OCI-LY7 (cell line): ENCODE data around the gene ATG16L2. TPM values are rescaled to one million over a fixed set of nuclear protein-coding genes. Genes with fewer than 3 reads are reported as not detected.
A peak's percentile ranks its signal among the peaks of the same experiment; 100 is the strongest.

ENCODE experiments used
- BruUV-seq: library from RNA; stranded (reverse); fragments of 400-500 nt; replicated peaks from 2 replicates; lab custom pipeline; 2021; lab: Mats Ljungman, UMichigan
- CTCF ChIA-PET: fragments of 300-600 bp; sonication (Branson Sonifier 250); formaldehyde crosslinking; loops from one replicate; lab custom pipeline; 2022; ENCODE audit warnings: antibody characterized with exemption; ENCODE audit not compliant: unreplicated experiment; lab: Charles Lee
- POLR2A ChIA-PET: fragments of 300-600 bp; sonication (Branson Sonifier 250); formaldehyde crosslinking; loops from one replicate; lab custom pipeline; 2022; ENCODE audit warnings: antibody characterized with exemption; lab: Charles Lee
- DNase-seq: peaks from one replicate; pipeline ENCODE4 v3.0.0-alpha.2; 2015; ENCODE audit warnings: low spot score
- H2AFZ ChIP-seq: fragments of 200-600 bp; sonication (generic), shearing (Covaris generic); 2 replicates; pipeline ENCODE4 v1.6.1; 2014; ENCODE audit warnings: mild to moderate bottlenecking, antibody characterized with exemption, low read length, moderate library complexity
- H3K27ac ChIP-seq: fragments of 200-600 bp; sonication (generic); 2 replicates; pipeline ENCODE4 v1.5.1; 2014; ENCODE audit warnings: mixed run types, low read depth, mild to moderate bottlenecking, moderate library complexity, low read length, inconsistent platforms; ENCODE audit not compliant: poor library complexity, severe bottlenecking
- H3K36me3 ChIP-seq: fragments of 200-600 bp; sonication (generic); 2 replicates; pipeline ENCODE4 v1.6.1; 2014; ENCODE audit warnings: mild to moderate bottlenecking, antibody characterized with exemption, low read length, moderate library complexity, mixed read lengths; ENCODE audit not compliant: insufficient read depth
- H3K4me1 ChIP-seq: fragments of 200-600 bp; sonication (generic); 2 replicates; pipeline ENCODE4 v1.5.1; 2014; ENCODE audit warnings: mild to moderate bottlenecking, low read length; ENCODE audit not compliant: insufficient read depth, poor library complexity, severe bottlenecking
- H3K4me2 ChIP-seq: fragments of 200-600 bp; sonication (generic); 2 replicates; pipeline ENCODE4 v1.6.1; 2014; ENCODE audit warnings: mild to moderate bottlenecking, low read length
- H3K4me3 ChIP-seq: fragments of 200-600 bp; sonication (generic); 2 replicates; pipeline ENCODE4 v1.5.1; 2014; ENCODE audit warnings: mild to moderate bottlenecking, low read depth, low read length; ENCODE audit not compliant: poor library complexity, severe bottlenecking
- H3K79me2 ChIP-seq: fragments of 200-600 bp; sonication (generic); 2 replicates; pipeline ENCODE4 v1.6.1; 2016; ENCODE audit warnings: low read depth, mild to moderate bottlenecking, low read length, moderate library complexity, mixed read lengths; ENCODE audit not compliant: insufficient read depth
- H3K9me2 ChIP-seq: fragments of 200-600 bp; sonication (generic); 2 replicates; pipeline ENCODE4 v1.6.1; 2016; ENCODE audit warnings: mild to moderate bottlenecking, low read length, mixed read lengths; ENCODE audit not compliant: insufficient read depth
- H3K9me3 ChIP-seq: fragments of 200-600 bp; sonication (generic); 2 replicates; pipeline ENCODE4 v1.6.1; 2014; ENCODE audit warnings: mild to moderate bottlenecking, mixed run types, low read length, mixed read lengths
- H4K20me1 ChIP-seq: fragments of 200-600 bp; sonication (generic); 2 replicates; pipeline ENCODE4 v1.6.1; 2014; ENCODE audit warnings: mild to moderate bottlenecking, antibody characterized with exemption, low read length, moderate library complexity, mixed read lengths; ENCODE audit not compliant: insufficient read depth
- EZH2phosphoT487 ChIP-seq: fragments of 200-600 bp; sonication (generic); IDR thresholded peaks from 2 replicates; pipeline ENCODE4 v1.6.1; 2018; ENCODE audit warnings: low read depth, borderline replicate concordance, mild to moderate bottlenecking, mixed run types, antibody characterized with exemption, low read length, moderate library complexity, mixed read lengths
- intact Hi-C: fragments of 100-400 bp; cut with micrococcal nuclease; formaldehyde crosslinking; loops from one replicate; pipeline ENCODE4 v1.10.0; 2022; ENCODE audit not compliant: unreplicated experiment
- total RNA-seq, 2 experiments: library from RNA; depleted of rRNA in 1 of 2; stranded (reverse); fragments of >200 nt in 1 of 2; shearing (Covaris generic) in 1 of 2; gene quantifications; 2 replicates each; pipeline ENCODE4 v1.2.3, GENCODE V29; 2014 to 2022
- TF ChIP-seq, protein P1 (sequence below): fragments of 200-600 bp; sonication (generic); conservative IDR thresholded peaks from 2 replicates; pipeline ENCODE4 v1.5.1; 2014; ENCODE audit warnings: mild to moderate bottlenecking, antibody characterized with exemption, low read length, moderate library complexity, mixed read lengths

Gene ATG16L2
- total RNA-seq, 2 experiments from 2014 or later: 103 to 108 TPM

DNA sequence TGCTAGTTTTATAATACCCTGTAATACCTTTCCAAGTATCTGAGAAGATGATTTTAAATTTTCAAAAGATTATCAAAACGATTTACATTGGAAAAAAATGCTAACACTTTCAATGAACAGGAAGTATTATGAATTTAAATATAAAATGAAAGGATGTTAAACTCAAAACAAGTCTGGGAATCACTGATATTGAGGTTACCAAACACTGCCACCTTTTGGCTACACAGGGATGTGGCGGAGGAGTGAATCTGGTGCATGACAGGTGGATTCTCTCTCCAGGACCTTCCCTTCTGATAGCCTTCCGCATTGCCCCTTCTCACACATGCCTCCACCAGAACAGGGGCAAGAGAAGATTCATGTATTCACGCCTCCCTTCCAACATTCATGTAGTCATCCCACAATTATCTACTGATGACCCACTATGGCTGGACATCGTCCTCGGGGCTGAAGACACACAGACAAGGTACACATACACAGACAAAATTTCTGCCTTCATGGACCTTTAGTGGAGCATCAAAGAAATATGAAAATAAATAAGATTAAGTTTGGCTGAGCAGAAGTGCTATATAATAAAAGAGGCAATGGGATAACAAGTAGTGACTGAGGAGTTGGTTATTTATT is 34.7 kb downstream of the ATG16L2 start:
- DNase-seq: peak; percentile 36
- no peak overlapping the region for H3K27ac ChIP-seq
- no peaks in the 10 kb centered on the region for H3K9me3 ChIP-seq
- no peak overlapping the region for H3K4me3 ChIP-seq
- CTCF ChIA-PET: no interaction called here
- H3K79me2 ChIP-seq: no peaks in the 10 kb centered on the region; the same call in 1 of the 2 replicates
- POLR2A ChIA-PET: interaction anchor here (0.7 kb wide), 1 partner anchor 732 kb away, joined by 4 read pairs; no protein-coding TSS in a partner anchor
- no peak overlapping the region for H3K4me2 ChIP-seq
- H3K9me2 ChIP-seq: no peaks in the 10 kb centered on the region
- no peak overlapping the region for H2AFZ ChIP-seq
- intact Hi-C loops: loop anchor here (1.0 kb wide), 1 partner anchor 25 kb away; no protein-coding TSS in a partner anchor
- no peak for TF ChIP-seq EZH2phosphoT487
- TF ChIP-seq, protein P1, sequence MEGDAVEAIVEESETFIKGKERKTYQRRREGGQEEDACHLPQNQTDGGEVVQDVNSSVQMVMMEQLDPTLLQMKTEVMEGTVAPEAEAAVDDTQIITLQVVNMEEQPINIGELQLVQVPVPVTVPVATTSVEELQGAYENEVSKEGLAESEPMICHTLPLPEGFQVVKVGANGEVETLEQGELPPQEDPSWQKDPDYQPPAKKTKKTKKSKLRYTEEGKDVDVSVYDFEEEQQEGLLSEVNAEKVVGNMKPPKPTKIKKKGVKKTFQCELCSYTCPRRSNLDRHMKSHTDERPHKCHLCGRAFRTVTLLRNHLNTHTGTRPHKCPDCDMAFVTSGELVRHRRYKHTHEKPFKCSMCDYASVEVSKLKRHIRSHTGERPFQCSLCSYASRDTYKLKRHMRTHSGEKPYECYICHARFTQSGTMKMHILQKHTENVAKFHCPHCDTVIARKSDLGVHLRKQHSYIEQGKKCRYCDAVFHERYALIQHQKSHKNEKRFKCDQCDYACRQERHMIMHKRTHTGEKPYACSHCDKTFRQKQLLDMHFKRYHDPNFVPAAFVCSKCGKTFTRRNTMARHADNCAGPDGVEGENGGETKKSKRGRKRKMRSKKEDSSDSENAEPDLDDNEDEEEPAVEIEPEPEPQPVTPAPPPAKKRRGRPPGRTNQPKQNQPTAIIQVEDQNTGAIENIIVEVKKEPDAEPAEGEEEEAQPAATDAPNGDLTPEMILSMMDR: peak; percentile 81
- no peaks in the 10 kb centered on the region for H4K20me1 ChIP-seq
- peaks cover 95% of the 10 kb centered on the region for H3K36me3 ChIP-seq
- no TSS peak for BruUV-seq
- no peaks in the 10 kb centered on the region for H3K4me1 ChIP-seq

DNA sequence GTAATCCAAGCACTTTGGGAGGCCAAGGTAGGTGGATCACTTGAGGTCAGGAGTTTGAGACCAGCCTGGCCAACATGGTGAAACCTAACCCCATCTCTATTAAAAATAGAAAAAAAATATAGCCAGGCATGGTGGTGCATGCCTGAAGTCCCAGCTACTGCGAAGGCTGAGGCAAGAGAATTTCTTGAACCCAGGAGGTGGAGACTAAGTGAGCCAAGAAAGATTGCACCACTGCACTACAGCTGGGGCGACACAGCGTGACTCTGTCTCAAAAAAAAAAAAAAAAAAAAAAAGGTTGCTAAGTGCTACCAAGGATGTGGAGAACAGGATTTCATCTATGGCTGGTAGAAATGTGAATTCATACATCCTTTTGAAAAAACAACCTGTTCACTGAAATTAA is 36.6 kb downstream of the ATG16L2 start:
- no peak overlapping the region for H3K27ac ChIP-seq
- H3K4me3 ChIP-seq: no peak overlapping the region
- CTCF ChIA-PET: interaction anchor here (0.5 kb wide), 1 partner anchor 536 kb away, joined by 6 read pairs; no protein-coding TSS in a partner anchor
- POLR2A ChIA-PET: no interaction called here
- DNase-seq: no peak
- H3K79me2 ChIP-seq: no peaks in the 10 kb centered on the region; the same call in 1 of the 2 replicates
- no peaks in the 10 kb centered on the region for H3K4me1 ChIP-seq
- H3K4me2 ChIP-seq: no peak overlapping the region
- intact Hi-C loops: no loop called here
- TF ChIP-seq, protein P1: no peak
- TF ChIP-seq EZH2phosphoT487: no peak
- BruUV-seq: no TSS peak
- no peaks in the 10 kb centered on the region for H3K9me3 ChIP-seq
- H2AFZ ChIP-seq: no peak overlapping the region
- peaks cover 91% of the 10 kb centered on the region for H3K36me3 ChIP-seq
- H4K20me1 ChIP-seq: no peaks in the 10 kb centered on the region
- no peaks in the 10 kb centered on the region for H3K9me2 ChIP-seq

DNA sequence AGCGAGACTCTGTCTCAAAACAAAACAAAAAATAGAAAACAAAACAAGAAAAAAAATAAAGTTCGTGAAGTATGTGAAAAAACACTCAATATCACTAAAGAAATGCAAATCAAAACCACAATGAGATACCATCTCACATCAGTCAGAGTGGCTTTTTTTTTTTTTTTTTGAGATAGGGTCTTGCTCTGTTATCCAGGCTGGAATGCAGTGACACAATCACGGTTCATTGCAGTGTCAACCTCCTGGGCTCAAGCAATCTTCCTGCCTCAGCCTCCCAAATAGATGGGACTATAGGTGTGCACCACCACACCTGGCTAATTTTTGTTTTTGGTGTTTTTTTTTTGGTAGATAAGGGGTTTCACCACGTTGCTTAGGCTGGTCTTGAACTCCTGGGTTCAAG is 37.5 kb downstream of the ATG16L2 start:
- Histone ChIP-seq H3K27ac (no peak overlapping the region), H3K4me2 (no peak overlapping the region), H3K79me2 (no peaks in the 10 kb centered on the region; the same call in 1 of the 2 replicates), H2AFZ (no peak overlapping the region), H3K9me2 (no peaks in the 10 kb centered on the region), H3K4me3 (no peak overlapping the region), H3K9me3 (no peaks in the 10 kb centered on the region), H3K36me3 (peaks cover 91% of the 10 kb centered on the region), H4K20me1 (no peaks in the 10 kb centered on the region), H3K4me1 (no peaks in the 10 kb centered on the region)
- DNase-seq: no peak
- intact Hi-C loops: no loop called here
- POLR2A ChIA-PET: no interaction called here
- no peak for TF ChIP-seq EZH2phosphoT487
- TF ChIP-seq, protein P1: no peak
- CTCF ChIA-PET: no interaction called here
- no TSS peak for BruUV-seq
